ENCODE measurements around the gene AIPL1.

AIPL1 gene

GRCh38 chr17:6415616-6416015, 19.3 kb downstream of the AIPL1 start:
- no peak for DNase-seq (ENCODE audit: low spot score)

GRCh38 chr17:6413065-6413464, 21.9 kb downstream of the AIPL1 start:
- peak; percentile 66 for DNase-seq (ENCODE audit: low spot score)

- DNase-seq (ENCODE audit: low spot score) = no peak
These were observed 26.2 kb downstream of the AIPL1 start for GRCh38 chr17:6408735-6409134.

- DNase-seq (ENCODE audit: low spot score) = no peak
These were observed 26.6 kb downstream of the AIPL1 start for GRCh38 chr17:6408276-6408675.

GRCh38 chr17:6402258-6402657, 32.7 kb downstream of the AIPL1 start:
- no peak for DNase-seq (ENCODE audit: low spot score)

- no peak for DNase-seq (ENCODE audit: low spot score)
These were observed 36.0 kb downstream of the AIPL1 start for GRCh38 chr17:6398955-6399354.

- no peak for DNase-seq (ENCODE audit: low spot score)
These were observed 40.8 kb downstream of the AIPL1 start for GRCh38 chr17:6394055-6394606.

GRCh38 chr17:6393351-6393952, 41.5 kb downstream of the AIPL1 start:
- DNase-seq (ENCODE audit: low spot score) = no peak

- no peak for DNase-seq (ENCODE audit: low spot score)
These were observed 42.1 kb downstream of the AIPL1 start for GRCh38 chr17:6392609-6393350.

GRCh38 chr17:6388416-6388815, 46.5 kb downstream of the AIPL1 start:
- no peak for DNase-seq (ENCODE audit: low spot score)

- no peak for DNase-seq (ENCODE audit: low spot score)
These were observed 47.1 kb downstream of the AIPL1 start for GRCh38 chr17:6387858-6388257.

- DNase-seq (ENCODE audit: low spot score) = no peak
These were observed 47.5 kb downstream of the AIPL1 start for GRCh38 chr17:6387442-6387841.

GRCh38 chr17:6386041-6386630, 48.8 kb downstream of the AIPL1 start:
- DNase-seq (ENCODE audit: low spot score) = no peak

- DNase-seq (ENCODE audit: low spot score) = no peak
These were observed 50.4 kb downstream of the AIPL1 start for GRCh38 chr17:6384481-6384880.

GRCh38 chr17:6381526-6382465, 53.1 kb downstream of the AIPL1 start:
- DNase-seq (ENCODE audit: low spot score) = no peak

GRCh38 chr17:6380915-6381438, 53.9 kb downstream of the AIPL1 start:
- peak; percentile 45 for DNase-seq (ENCODE audit: low spot score)

GRCh38 chr17:6377906-6378305, 57.0 kb downstream of the AIPL1 start:
- DNase-seq (ENCODE audit: low spot score) = no peak

GRCh38 chr17:6376931-6377361, 58.0 kb downstream of the AIPL1 start:
- DNase-seq (ENCODE audit: low spot score) = no peak

GRCh38 chr17:6374761-6375312, 60.1 kb downstream of the AIPL1 start:
- DNase-seq (ENCODE audit: low spot score) = peak; percentile 67

- DNase-seq (ENCODE audit: low spot score) = no peak
These were observed 60.6 kb downstream of the AIPL1 start for GRCh38 chr17:6374271-6374691.

Data from SW480 (cell line).